Hypothalamus (tissue), 51 donors: ENCODE data around the gene PCDHA12.
"Not testable (repeated sequence)": the region's sequence is repeated elsewhere in the genome, so short reads cannot be mapped to it uniquely, and the experiment has no call there.

ENCODE experiments used
- DNase-seq, 51 donors: peaks; one replicate each; lab custom pipeline; 2025; lab: John Stamatoyannopoulos, UW

Gene PCDHA12, protein sequence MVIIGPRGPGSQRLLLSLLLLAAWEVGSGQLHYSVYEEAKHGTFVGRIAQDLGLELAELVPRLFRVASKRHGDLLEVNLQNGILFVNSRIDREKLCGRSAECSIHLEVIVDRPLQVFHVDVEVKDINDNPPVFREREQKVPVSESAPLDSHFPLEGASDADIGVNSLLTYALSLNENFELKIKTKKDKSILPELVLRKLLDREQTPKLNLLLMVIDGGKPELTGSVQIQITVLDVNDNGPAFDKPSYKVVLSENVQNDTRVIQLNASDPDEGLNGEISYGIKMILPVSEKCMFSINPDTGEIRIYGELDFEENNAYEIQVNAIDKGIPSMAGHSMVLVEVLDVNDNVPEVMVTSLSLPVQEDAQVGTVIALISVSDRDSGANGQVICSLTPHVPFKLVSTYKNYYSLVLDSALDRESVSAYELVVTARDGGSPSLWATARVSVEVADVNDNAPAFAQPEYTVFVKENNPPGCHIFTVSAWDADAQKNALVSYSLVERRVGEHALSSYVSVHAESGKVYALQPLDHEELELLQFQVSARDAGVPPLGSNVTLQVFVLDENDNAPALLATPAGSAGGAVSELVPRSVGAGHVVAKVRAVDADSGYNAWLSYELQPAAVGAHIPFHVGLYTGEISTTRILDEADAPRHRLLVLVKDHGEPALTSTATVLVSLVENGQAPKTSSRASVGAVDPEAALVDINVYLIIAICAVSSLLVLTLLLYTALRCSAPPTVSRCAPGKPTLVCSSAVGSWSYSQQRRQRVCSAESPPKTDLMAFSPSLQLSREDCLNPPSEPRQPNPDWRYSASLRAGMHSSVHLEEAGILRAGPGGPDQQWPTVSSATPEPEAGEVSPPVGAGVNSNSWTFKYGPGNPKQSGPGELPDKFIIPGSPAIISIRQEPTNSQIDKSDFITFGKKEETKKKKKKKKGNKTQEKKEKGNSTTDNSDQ

GRCh38 chr5:140875085-140876065 lies at the start of gene PCDHA12:
Gene PCDHA12, plus strand, starts transcription at chr5:140875308. Its CDS starts 165 bp downstream, at chr5:140875473.
- DNase-seq, result no peak

DNA sequence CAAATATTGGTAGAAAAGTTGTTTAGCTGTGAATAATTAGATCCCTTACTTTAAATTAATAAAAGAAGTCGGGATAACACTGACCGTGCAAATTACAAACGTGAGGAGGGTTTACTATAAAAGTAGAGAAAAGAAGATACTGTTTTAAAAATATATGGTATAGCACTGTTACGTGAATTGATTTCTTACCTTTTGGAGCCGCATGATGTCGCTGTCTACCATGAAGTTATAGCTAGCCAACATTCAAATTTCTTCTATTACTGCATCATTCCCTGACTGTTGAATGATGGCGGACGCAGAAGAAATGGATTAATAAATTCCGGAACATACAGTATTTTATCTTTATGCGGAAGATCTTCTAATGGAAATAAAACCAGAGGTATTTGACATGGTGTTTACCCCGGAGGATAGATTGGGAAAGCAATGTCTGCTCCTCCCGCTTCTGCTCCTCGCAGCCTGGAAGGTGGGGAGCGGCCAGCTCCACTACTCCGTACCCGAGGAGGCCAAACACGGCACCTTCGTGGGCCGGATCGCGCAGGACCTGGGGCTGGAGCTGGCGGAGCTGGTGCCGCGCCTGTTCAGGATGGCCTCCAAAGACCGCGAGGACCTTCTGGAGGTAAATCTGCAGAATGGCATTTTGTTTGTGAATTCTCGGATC lies 47.3 kb upstream of the PCDHA12 start, which contains the start of gene PCDHA6:
Gene PCDHA6 (plus strand): TSS at position 257 of the 658 bp plus-strand sequence. CDS start 132 bp downstream, at position 389.
- DNase-seq, result peak in 1 of 51 donors; percentile 5

- no peak for DNase-seq
Measured at GRCh38 chr5:140828362-140828737, 46.8 kb upstream of the PCDHA12 start.

GRCh38 chr5:140829511-140830501 lies 45.3 kb upstream of the PCDHA12 start:
- DNase-seq, result not testable (repeated sequence)

GRCh38 chr5:140833993-140834392 lies 41.1 kb upstream of the PCDHA12 start, which contains the start of gene PCDHA7:
Gene PCDHA7, plus strand, starts transcription at chr5:140834269. Its CDS starts 115 bp downstream, at chr5:140834384.
- DNase-seq, result peak in 1 of 51 donors; percentile 36

- DNase-seq, result peak in 1 of 51 donors; percentile 21
Measured at GRCh38 chr5:140834439-140835008, 40.6 kb upstream of the PCDHA12 start.

DNA sequence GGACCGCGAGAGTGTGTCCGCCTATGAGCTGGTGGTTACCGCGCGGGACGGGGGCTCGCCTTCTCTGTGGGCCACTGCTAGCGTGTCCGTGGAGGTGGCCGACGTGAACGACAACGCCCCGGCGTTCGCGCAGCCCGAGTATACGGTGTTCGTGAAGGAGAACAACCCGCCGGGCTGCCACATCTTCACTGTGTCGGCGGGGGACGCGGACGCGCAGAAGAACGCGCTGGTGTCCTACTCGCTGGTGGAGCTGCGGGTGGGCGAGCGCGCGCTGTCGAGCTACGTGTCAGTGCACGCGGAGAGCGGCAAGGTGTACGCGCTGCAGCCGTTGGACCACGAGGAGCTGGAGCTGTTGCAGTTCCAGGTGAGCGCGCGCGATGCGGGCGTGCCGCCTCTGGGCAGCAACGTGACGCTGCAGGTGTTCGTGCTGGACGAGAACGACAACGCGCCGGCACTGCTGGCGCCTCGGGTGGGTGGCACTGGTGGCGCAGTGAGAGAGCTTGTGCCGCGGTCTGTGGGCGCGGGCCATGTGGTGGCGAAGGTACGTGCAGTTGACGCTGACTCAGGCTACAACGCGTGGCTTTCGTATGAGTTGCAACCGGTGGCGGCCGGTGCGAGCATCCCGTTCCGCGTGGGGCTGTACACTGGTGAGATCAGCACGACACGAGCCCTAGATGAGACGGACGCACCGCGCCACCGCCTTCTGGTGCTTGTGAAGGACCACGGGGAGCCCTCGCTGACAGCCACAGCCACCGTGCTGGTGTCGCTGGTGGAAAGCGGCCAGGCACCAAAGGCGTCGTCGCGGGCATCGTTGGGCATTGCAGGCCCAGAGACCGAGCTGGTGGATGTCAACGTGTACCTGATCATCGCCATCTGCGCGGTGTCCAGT lies 39.2 kb upstream of the PCDHA12 start:
- DNase-seq, result no peak

DNA sequence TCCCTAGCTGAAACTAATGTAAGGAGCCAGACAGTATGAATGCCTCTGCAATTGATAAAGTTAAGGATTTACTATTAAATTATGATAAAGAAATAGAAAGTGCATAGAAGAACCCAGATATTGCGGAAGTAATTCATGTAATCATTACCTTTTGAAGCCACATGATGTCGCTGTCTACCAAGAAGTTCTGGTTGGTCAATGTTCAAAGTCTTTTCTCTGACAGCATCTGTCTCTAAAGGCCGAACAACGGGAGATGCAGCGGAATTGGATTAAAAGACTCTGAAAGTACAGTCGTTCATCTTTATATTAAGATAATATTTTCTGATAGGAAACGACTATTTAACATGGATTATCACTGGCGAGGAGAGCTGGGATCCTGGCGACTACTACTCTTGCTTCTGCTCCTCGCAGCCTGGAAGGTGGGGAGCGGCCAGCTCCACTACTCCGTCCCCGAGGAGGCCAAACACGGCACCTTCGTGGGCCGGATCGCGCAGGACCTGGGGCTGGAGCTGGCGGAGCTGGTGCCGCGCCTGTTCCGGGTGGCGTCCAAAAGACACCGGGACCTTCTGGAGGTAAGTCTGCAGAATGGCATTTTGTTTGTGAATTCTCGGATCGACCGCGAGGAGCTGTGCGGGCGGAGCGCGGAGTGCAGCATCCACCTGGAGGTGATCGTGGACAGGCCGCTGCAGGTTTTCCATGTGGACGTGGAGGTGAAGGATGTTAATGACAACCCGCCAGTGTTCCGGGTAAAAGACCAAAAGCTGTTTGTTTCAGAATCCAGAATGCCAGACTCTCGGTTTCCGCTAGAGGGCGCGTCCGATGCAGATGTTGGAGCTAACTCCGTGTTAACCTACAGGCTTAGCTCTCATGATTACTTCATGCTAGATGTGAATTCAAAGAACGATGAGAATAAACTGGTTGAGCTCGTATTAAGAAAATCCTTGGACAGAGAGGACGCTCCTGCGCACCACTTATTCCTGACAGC lies 33.8 kb upstream of the PCDHA12 start, which contains the start of gene PCDHA8:
Gene PCDHA8 (plus strand): TSS at position 210 of the 985 bp plus-strand sequence. CDS start 135 bp downstream, at position 345.
- DNase-seq, result peak in 5 of 51 donors; percentile 19 to 48 (median 35)

GRCh38 chr5:140842798-140843733 lies 32.0 kb upstream of the PCDHA12 start:
- no peak for DNase-seq

DNA sequence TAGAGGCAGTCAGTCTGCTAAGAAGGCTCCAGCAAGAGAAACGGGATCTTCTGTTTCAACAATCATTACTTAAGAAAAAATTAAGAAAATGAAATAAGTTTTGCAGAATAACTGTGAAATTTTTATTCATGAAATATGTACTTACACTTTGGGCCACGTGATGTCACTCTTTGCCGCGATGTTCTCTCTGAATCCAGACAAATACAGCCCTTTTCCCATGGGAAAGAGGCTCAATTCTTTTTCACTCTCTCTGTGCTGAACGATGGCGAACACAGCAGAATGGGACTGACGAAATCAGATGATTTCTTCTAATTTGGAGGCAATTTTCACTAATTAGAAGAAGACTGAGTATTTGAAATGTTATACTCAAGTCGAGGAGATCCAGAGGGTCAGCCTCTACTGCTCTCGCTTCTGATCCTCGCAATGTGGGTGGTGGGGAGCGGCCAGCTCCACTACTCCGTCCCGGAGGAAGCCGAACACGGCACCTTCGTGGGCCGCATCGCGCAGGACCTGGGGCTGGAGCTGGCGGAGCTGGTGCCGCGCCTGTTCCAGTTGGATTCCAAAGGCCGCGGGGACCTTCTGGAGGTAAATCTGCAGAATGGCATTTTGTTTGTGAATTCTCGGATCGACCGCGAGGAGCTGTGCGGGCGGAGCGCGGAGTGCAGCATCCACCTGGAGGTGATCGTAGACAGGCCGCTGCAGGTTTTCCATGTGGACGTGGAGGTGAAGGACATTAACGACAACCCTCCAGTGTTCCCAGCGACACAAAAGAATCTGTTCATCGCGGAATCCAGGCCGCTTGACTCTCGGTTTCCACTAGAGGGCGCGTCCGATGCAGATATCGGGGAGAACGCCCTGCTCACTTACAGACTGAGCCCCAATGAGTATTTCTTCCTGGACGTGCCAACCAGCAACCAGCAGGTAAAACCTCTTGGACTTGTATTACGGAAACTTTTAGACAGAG lies 26.7 kb upstream of the PCDHA12 start, which contains the start of gene PCDHA9:
Gene PCDHA9 (plus strand): TSS at position 244 of the 964 bp plus-strand sequence. CDS start 114 bp downstream, at position 358.
- DNase-seq, result not testable (repeated sequence)

DNA sequence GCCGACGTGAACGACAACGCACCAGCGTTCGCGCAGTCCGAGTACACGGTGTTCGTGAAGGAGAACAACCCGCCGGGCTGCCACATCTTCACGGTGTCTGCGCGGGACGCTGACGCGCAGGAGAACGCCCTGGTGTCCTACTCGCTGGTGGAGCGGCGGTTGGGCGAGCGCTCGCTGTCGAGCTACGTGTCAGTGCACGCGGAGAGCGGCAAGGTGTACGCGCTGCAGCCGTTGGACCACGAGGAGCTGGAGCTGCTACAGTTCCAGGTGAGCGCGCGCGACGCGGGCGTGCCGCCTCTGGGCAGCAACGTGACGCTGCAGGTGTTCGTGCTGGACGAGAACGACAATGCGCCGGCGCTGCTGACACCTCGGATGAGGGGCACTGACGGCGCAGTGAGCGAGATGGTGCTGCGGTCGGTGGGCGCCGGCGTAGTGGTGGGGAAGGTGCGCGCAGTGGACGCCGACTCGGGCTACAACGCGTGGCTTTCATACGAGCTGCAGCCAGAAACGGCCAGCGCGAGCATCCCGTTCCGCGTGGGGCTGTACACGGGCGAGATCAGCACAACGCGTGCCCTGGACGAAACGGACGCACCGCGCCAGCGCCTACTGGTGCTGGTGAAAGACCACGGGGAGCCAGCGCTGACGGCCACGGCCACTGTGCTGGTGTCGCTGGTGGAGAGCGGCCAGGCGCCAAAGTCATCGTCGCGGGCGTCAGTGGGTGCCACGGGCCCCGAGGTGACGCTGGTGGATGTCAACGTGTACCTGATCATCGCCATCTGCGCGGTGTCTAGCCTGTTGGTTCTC lies 25.1 kb upstream of the PCDHA12 start:
- DNase-seq, result not testable (repeated sequence)
